SKM-1 treated with dmso at 0.1 percent for 144 hours (cell line): Measurements from ENCODE around the gene MYLIP.

Experiments
- DNase-seq: peaks from one replicate; lab custom pipeline; 2025; ENCODE audit not compliant: unreplicated experiment; lab: John Stamatoyannopoulos, UW

MYLIP gene

GRCh38 chr6:16137451-16137801 lies 8.5 kb downstream of the MYLIP start:
- DNase-seq = no peak

GRCh38 chr6:16139556-16139955 lies 10.7 kb downstream of the MYLIP start:
- DNase-seq = no peak

GRCh38 chr6:16140607-16141006 lies 11.7 kb downstream of the MYLIP start:
- no peak for DNase-seq

GRCh38 chr6:16141514-16141913 lies 12.6 kb downstream of the MYLIP start:
- DNase-seq = no peak

DNA sequence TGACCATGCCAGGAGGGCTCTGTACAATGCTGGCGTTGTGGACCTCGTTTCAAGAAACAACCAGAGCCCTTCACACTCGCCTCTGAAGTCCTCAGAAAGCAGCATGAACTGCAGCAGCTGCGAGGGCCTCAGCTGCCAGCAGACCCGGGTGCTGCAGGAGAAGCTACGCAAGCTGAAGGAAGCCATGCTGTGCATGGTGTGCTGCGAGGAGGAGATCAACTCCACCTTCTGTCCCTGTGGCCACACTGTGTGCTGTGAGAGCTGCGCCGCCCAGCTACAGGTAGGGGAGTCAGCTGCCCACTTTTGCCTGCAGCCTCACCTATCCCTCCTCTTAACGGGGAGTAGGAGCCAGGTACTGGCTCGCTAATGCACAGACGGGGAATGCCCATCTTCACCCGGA lies 16.2 kb downstream of the MYLIP start:
- DNase-seq = no peak

GRCh38 chr6:16146028-16146427 lies 17.1 kb downstream of the MYLIP start:
- DNase-seq = no peak

DNA sequence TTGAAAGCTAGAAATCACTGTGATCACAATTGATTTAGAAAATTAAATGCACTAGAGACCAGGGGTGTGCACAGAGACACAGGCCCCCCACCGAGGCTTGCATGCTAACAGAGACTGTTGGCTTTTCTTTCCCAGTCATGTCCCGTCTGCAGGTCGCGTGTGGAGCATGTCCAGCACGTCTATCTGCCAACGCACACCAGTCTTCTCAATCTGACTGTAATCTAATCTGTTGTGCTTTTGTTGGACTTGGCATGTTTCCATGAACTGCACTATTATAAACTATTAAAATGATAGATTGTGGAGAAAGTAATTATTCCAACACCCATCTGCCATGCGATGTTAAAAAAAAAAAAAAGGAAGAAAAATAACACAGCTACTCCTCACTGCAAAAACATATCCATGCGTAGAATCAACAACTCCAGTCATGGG lies 17.7 kb downstream of the MYLIP start:
- no peak for DNase-seq

GRCh38 chr6:16148498-16148897 lies 19.6 kb downstream of the MYLIP start:
- no peak for DNase-seq

- no peak for DNase-seq
These were observed 20.4 kb downstream of the MYLIP start for GRCh38 chr6:16149305-16149704.

- DNase-seq = no peak
These were observed 21.2 kb downstream of the MYLIP start for GRCh38 chr6:16150098-16150497.

GRCh38 chr6:16153211-16153820 lies 24.4 kb downstream of the MYLIP start:
- no peak for DNase-seq

GRCh38 chr6:16154904-16155303 lies 26.0 kb downstream of the MYLIP start:
- DNase-seq = no peak

GRCh38 chr6:16157492-16157891 lies 28.6 kb downstream of the MYLIP start:
- no peak for DNase-seq

DNA sequence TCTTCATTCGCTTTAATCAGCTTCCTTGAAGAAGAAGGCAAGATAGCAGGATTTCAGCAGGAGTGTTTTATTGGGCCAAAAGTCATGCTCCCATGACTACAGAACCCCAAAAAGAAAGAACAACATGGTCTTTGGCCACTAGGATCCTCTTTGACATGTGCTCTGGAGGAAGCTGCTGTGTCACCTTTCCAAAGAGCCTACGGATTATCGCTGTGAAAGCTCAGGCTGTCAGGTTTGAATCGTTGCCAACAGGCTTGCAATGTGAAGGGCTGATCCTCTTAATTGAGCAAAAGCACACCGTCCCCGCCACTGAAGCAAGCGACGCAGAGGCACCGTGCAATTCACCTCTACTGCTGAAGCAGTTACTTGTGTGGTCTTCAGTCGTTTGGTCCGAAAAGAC lies 29.0 kb downstream of the MYLIP start:
- DNase-seq = no peak

GRCh38 chr6:16158943-16159557 lies 30.2 kb downstream of the MYLIP start:
- DNase-seq = no peak

DNA sequence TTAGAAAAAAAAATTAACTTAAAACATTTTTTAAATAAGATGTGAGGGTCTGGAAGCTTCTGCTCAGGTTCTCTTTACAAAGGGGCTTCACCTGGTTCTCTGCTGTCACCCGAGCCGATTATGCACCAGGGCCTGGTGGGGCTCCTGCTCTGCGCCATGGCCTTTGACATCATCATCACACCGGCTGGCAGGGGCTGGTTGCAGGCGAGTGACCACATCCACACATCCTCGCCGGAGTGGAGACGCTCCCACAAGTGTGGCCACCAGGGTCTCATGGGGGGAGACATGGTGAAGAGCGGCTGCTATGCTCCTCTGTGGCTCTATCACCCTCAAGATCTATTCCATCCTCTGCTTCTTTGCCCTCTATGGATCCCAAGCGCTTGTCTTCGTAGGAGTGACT lies 31.9 kb downstream of the MYLIP start:
- no peak for DNase-seq

- no peak for DNase-seq
These were observed 33.1 kb downstream of the MYLIP start for GRCh38 chr6:16162003-16162402.

DNA sequence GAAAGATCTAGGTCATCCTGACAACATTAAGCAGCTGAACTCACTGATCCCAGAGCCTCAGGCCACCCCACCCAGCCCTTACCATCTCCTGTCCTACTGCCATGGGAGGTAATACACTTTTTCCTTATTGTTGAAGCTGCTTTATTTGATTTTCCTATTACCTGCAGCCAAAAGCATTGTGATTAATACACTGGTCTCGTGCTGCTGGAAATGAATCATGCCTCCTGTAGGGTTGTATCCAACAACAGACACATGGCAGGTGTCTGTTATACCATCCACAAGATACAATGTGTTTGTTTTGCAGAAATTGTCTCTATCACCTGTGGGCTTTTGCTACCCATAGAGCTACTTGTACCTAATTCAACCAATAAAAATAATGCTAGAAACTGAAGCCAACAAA lies 34.2 kb downstream of the MYLIP start:
- DNase-seq = no peak

- no peak for DNase-seq
These were observed 34.8 kb downstream of the MYLIP start for GRCh38 chr6:16163535-16164300.

DNA sequence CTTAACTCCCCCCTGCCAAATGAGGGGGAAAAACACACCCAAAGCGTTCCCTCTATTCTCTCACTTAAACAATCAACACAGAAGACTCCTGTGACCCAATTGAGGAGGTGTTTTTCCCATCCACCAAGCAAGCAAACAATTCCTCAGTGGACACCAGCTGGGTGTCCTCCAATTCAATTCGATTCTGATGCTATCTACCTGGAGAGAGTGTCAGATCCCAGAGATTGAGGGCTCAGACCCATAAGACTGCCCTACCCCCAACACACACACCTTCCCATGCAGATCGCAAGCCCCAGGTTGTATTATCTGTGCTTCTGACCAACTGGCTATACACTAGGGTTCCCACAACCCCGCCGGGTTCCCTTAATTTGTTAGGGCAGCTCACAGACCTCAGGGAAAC lies 36.8 kb downstream of the MYLIP start:
- DNase-seq = no peak

DNA sequence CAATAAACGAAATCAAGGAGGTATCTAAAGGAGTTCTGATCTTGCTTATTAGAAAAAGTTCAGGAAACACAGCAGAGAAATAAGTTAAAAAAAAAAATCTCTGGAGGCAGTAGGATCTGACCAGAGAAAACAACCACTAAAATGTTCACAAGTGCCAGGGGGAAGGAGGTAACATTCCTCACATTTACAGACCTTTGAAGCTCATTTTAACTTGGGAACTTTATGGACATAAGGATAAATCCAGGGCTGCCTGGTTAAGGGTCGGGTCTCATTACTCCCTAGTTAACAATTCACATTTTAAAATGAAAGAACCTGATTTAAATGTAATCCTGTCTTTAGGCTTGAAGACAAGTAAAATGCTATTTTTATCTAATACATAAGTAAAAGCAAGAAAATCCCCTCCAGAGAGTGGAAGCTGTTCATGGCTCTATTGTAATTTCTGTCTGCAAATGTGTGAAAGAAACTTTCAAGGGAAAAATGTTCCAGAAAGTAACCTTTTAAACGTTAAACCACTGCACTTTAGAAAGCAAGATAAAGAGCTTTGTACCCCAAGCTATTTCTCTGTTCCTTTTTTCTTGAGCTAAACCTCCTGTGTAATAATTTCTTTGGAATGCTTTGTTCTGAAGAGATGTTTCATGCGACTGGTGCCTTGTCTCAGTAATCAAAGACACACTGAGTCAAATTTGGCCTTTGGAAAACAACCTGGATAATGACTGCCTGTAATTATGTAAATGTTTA lies 38.2 kb downstream of the MYLIP start:
- no peak for DNase-seq

DNA sequence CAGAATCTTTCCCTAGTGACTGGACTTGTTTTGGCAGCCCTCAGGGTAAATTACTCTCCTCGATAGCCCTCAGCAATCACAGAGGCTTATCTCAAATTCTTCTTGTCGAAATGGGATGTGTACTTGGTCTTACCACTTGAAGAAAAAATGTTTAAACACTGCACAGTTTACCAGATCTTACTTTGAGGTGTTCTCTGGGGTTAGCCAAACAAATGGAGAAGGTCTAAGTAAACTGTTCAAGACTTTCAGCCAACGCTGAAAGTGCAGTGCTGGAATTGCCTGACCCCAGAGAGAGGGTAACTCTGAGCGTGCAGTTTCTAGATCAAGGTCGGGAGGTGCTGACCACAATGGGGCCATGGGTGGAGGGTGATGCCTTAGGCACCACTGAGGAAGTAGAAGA lies 39.2 kb downstream of the MYLIP start:
- peak; percentile 33 for DNase-seq
